H9 (cell line): ENCODE results near the gene ACSL6. TPM values are rescaled to one million over a fixed set of nuclear protein-coding genes. Genes with fewer than 3 reads are reported as not detected.

ENCODE experiments used
- DNase-seq: peaks from one replicate; pipeline ENCODE4 v3.0.0-alpha.2; 2017
- H2AFZ ChIP-seq: one replicate; pipeline ENCODE4 v1.6.1; 2013; ENCODE audit warnings: mild to moderate bottlenecking, low read length, control low read depth, moderate library complexity
- H2AK5ac ChIP-seq: 2 replicates; pipeline ENCODE4 v1.6.1; 2013; ENCODE audit warnings: low read length, control low read depth, mixed read lengths; ENCODE audit not compliant: insufficient read length
- H2BK120ac ChIP-seq: one replicate; pipeline ENCODE4 v1.6.1; 2013; ENCODE audit warnings: low read depth, mild to moderate bottlenecking, low read length, control low read depth, inconsistent platforms; ENCODE audit not compliant: poor library complexity, severe bottlenecking
- H2BK12ac ChIP-seq: 2 replicates; pipeline ENCODE4 v1.6.1; 2013; ENCODE audit warnings: low read length, control low read depth, mixed read lengths, low read depth; ENCODE audit not compliant: insufficient read length
- H2BK15ac ChIP-seq: 2 replicates; pipeline ENCODE4 v1.6.1; 2013; ENCODE audit warnings: low read depth, low read length, control low read depth
- H2BK20ac ChIP-seq: one replicate; pipeline ENCODE4 v1.6.1; 2013; ENCODE audit warnings: low read depth, mild to moderate bottlenecking, low read length, control low read depth, inconsistent platforms; ENCODE audit not compliant: poor library complexity, severe bottlenecking
- H2BK5ac ChIP-seq: 2 replicates; pipeline ENCODE4 v1.6.1; 2013; ENCODE audit warnings: low read length, control low read depth, mixed read lengths; ENCODE audit not compliant: insufficient read length
- H3K14ac ChIP-seq: 2 replicates; pipeline ENCODE4 v1.6.1; 2013; ENCODE audit warnings: low read length, control low read depth; ENCODE audit not compliant: insufficient read depth
- H3K18ac ChIP-seq: 2 replicates; pipeline ENCODE4 v1.6.1; 2013; ENCODE audit warnings: low read depth, mild to moderate bottlenecking, mixed read lengths, low read length, control low read depth; ENCODE audit not compliant: insufficient read length
- H3K23ac ChIP-seq: 2 replicates; pipeline ENCODE4 v1.6.1; 2013; ENCODE audit warnings: low read length, control low read depth, mixed read lengths, low read depth; ENCODE audit not compliant: insufficient read length
- H3K23me2 ChIP-seq: 2 replicates; pipeline ENCODE4 v1.6.1; 2013; ENCODE audit warnings: low read depth, mild to moderate bottlenecking, mixed read lengths, low read length, control low read depth; ENCODE audit not compliant: insufficient read length, poor library complexity, severe bottlenecking
- H3K27ac ChIP-seq: 2 replicates; pipeline ENCODE4 v1.5.1; 2013; ENCODE audit warnings: low read length, control low read depth, mixed read lengths, low read depth; ENCODE audit not compliant: insufficient read length
- H3K27me3 ChIP-seq: 2 replicates; pipeline ENCODE4 v1.6.1; 2013; ENCODE audit warnings: low read length, control low read depth, inconsistent platforms; ENCODE audit not compliant: insufficient read depth
- H3K4ac ChIP-seq: 2 replicates; pipeline ENCODE4 v1.6.1; 2013; ENCODE audit warnings: low read depth, mild to moderate bottlenecking, control low read depth, inconsistent platforms, low read length, moderate library complexity
- H3K4me1 ChIP-seq: 2 replicates; pipeline ENCODE4 v1.6.1; 2013; ENCODE audit warnings: low read length, control low read depth, inconsistent platforms; ENCODE audit not compliant: insufficient read depth
- H3K4me2 ChIP-seq: 2 replicates; pipeline ENCODE4 v1.6.1; 2013; ENCODE audit warnings: low read length, control low read depth, mixed read lengths; ENCODE audit not compliant: insufficient read length, insufficient read depth
- H3K56ac ChIP-seq: 2 replicates; pipeline ENCODE4 v1.6.1; 2013; ENCODE audit warnings: low read depth, mild to moderate bottlenecking, mixed read lengths, low read length, control low read depth; ENCODE audit not compliant: insufficient read length
- H3K79me1 ChIP-seq: 2 replicates; pipeline ENCODE4 v1.6.1; 2013; ENCODE audit warnings: low read depth, mild to moderate bottlenecking, moderate library complexity, low read length, control low read depth, inconsistent platforms; ENCODE audit not compliant: insufficient read depth, poor library complexity, severe bottlenecking
- H3K79me2 ChIP-seq: 2 replicates; pipeline ENCODE4 v1.6.1; 2013; ENCODE audit warnings: low read length, control low read depth, inconsistent platforms; ENCODE audit not compliant: insufficient read depth
- H3K9ac ChIP-seq: 2 replicates; pipeline ENCODE4 v1.6.1; 2013; ENCODE audit warnings: low read length, control low read depth, mixed read lengths; ENCODE audit not compliant: insufficient read length; ENCODE audit errors: extremely low read depth
- H3K9me3 ChIP-seq: one replicate; pipeline ENCODE4 v1.6.1; 2013; ENCODE audit warnings: low read depth, low read length, inconsistent platforms; ENCODE audit not compliant: control insufficient read depth
- H3T11ph ChIP-seq: one replicate; pipeline ENCODE4 v1.6.1; 2013; ENCODE audit warnings: mild to moderate bottlenecking, low read length, control low read depth, inconsistent platforms
- H4K20me1 ChIP-seq: one replicate; pipeline ENCODE4 v1.6.1; 2013; ENCODE audit not compliant: control insufficient read depth, insufficient read length, insufficient read depth
- H4K5ac ChIP-seq: 2 replicates; pipeline ENCODE4 v1.6.1; 2013; ENCODE audit warnings: low read depth, mild to moderate bottlenecking, mixed read lengths, low read length, control low read depth; ENCODE audit not compliant: insufficient read length
- H4K8ac ChIP-seq: replicated peaks from 2 replicates; pipeline ENCODE4 v1.6.1; 2013; ENCODE audit warnings: low read length, control low read depth, mixed read lengths, low read depth; ENCODE audit not compliant: insufficient read length
- H4K91ac ChIP-seq: 2 replicates; pipeline ENCODE4 v1.6.1; 2013; ENCODE audit warnings: low read depth, mild to moderate bottlenecking, moderate library complexity, mixed read lengths, low read length, control low read depth; ENCODE audit not compliant: insufficient read length
- H3K27ac Mint-ChIP-seq, 3 experiments: 2 replicates in 2 of 3; 3 replicates in 1 of 3; pipeline ENCODE4 v1.8.0; 2020 to 2021; ENCODE audit warnings: mixed read lengths in 3 of 3, mild to moderate bottlenecking in 1 of 3, moderate library complexity in 1 of 3
- H3K27me3 Mint-ChIP-seq: 2 replicates; pipeline ENCODE4 v1.8.0; 2021; ENCODE audit warnings: low read depth, mild to moderate bottlenecking, moderate library complexity, mixed read lengths
- H3K36me3 Mint-ChIP-seq, 3 experiments: 2 replicates in 2 of 3; 3 replicates in 1 of 3; pipeline ENCODE4 v1.8.0; 2020 to 2021; ENCODE audit warnings: low read depth in 3 of 3, mixed read lengths in 3 of 3; ENCODE audit not compliant: insufficient read depth in 1 of 3
- H3K4me1 Mint-ChIP-seq, 2 experiments: 2 replicates each; pipeline ENCODE4 v1.8.0; 2020; ENCODE audit warnings: mixed read lengths in 2 of 2
- H3K4me3 Mint-ChIP-seq, 2 experiments: 2 replicates in 1 of 2; 3 replicates in 1 of 2; pipeline ENCODE4 v1.8.0; 2020 to 2021; ENCODE audit warnings: mild to moderate bottlenecking in 2 of 2, mixed read lengths in 2 of 2, moderate library complexity in 1 of 2
- H3K9me3 Mint-ChIP-seq, 2 experiments: 2 replicates in 1 of 2; 3 replicates in 1 of 2; pipeline ENCODE4 v1.8.0; 2020; ENCODE audit warnings: mild to moderate bottlenecking in 2 of 2, mixed read lengths in 2 of 2, moderate library complexity in 1 of 2
- WGBS: extraction: QIAGEN DNeasy Blood & Tissue Kit; methylation state at CpG from one replicate; pipeline ENCODE4 v1.1.7; 2013; ENCODE audit warnings: missing lambda C conversion rate, low lambda C conversion rate, mixed read lengths; ENCODE audit not compliant: insufficient read length; ENCODE audit errors: extremely low coverage; 5-methylcytosine and 5-hydroxymethylcytosine counted together
- total RNA-seq: library from RNA; stranded (reverse); gene quantifications from 2 replicates; pipeline ENCODE4 v1.2.1, GENCODE V29; 2021
- TF ChIP-seq, protein P1 (sequence below): fragments of 200-600 bp; sonication (generic); conservative IDR thresholded peaks from 3 replicates; pipeline ENCODE4 v1.8.0; 2021; ENCODE audit warnings: antibody characterized with exemption, mild to moderate bottlenecking

ACSL6 gene
- total RNA-seq, 1 experiment from 2014 or later, result 1.6 TPM

DNA sequence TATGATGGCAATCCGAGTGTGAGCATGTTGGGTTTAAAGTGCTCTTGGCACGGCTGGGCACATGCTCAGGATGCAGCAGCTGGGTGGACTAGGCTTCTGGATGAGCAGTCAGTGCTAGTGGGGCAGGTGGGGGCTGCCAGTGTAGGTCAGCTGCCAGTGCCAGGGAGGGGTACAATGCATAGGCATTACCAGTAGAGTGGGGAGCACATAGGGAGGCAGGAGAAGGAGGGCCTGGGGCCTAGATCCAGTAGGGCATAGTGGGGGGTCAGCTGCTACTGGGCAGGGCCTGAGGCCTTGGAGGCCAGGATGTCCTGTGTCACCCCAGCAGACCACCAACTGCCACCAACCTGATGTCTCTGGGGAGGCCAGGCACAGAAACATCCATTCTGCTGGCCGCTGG lies 24.2 kb downstream of the ACSL6 start:
- Histone ChIP-seq H3K4ac (no peak overlapping the region), H3K9me3 (no peaks in the 10 kb centered on the region), H3K14ac (no peak overlapping the region; the same call in 1 of the 2 replicates), H3K4me2 (no peak overlapping the region), H3K18ac (no peak overlapping the region), H4K5ac (no peak overlapping the region), H2AFZ (no peak overlapping the region), H3T11ph (no peak overlapping the region), H3K27me3 (no peaks in the 10 kb centered on the region), H4K91ac (no peak overlapping the region), H3K56ac (no peak overlapping the region), H2BK120ac (no peak overlapping the region), H3K79me1 (no peaks in the 10 kb centered on the region), H3K23me2 (no peaks in the 10 kb centered on the region), H3K27ac (no peak overlapping the region), H2BK5ac (no peak overlapping the region), H2BK15ac (no peak overlapping the region), H3K79me2 (no peaks in the 10 kb centered on the region), H4K20me1 (no peaks in the 10 kb centered on the region), H2BK12ac (no peak overlapping the region), H2AK5ac (no peak overlapping the region), H2BK20ac (no peak overlapping the region), H3K4me1 (no peaks in the 10 kb centered on the region), H3K23ac (no peak overlapping the region), H3K9ac (no peak overlapping the region), H4K8ac (no peak overlapping the region)
- TF ChIP-seq, protein P1, sequence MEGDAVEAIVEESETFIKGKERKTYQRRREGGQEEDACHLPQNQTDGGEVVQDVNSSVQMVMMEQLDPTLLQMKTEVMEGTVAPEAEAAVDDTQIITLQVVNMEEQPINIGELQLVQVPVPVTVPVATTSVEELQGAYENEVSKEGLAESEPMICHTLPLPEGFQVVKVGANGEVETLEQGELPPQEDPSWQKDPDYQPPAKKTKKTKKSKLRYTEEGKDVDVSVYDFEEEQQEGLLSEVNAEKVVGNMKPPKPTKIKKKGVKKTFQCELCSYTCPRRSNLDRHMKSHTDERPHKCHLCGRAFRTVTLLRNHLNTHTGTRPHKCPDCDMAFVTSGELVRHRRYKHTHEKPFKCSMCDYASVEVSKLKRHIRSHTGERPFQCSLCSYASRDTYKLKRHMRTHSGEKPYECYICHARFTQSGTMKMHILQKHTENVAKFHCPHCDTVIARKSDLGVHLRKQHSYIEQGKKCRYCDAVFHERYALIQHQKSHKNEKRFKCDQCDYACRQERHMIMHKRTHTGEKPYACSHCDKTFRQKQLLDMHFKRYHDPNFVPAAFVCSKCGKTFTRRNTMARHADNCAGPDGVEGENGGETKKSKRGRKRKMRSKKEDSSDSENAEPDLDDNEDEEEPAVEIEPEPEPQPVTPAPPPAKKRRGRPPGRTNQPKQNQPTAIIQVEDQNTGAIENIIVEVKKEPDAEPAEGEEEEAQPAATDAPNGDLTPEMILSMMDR, result no peak
- H3K9me3 Mint-ChIP-seq, result no peaks in the 10 kb centered on the region
- H3K4me1 Mint-ChIP-seq, result peaks cover 6 to 7% of the 10 kb centered on the region in 2 experiments
- DNase-seq, result no peak
- H3K4me3 Mint-ChIP-seq, result no peak overlapping the region
- WGBS, result no CpG with 5 or more reads among the region's 3 CpGs
- no peaks in the 10 kb centered on the region for H3K36me3 Mint-ChIP-seq
- no peak overlapping the region; a peak in 1 of 7 replicates for H3K27ac Mint-ChIP-seq
- H3K27me3 Mint-ChIP-seq, result no peaks in the 10 kb centered on the region
